ENCODE data around the gene ACSF3. TPM values are rescaled to one million over a fixed set of nuclear protein-coding genes. Genes with fewer than 3 reads are reported as not detected.

The ACSF3 gene
- total and polyA plus RNA-seq, 4 donors, result 15.3 to 27.3 (median 18.8) TPM

DNA sequence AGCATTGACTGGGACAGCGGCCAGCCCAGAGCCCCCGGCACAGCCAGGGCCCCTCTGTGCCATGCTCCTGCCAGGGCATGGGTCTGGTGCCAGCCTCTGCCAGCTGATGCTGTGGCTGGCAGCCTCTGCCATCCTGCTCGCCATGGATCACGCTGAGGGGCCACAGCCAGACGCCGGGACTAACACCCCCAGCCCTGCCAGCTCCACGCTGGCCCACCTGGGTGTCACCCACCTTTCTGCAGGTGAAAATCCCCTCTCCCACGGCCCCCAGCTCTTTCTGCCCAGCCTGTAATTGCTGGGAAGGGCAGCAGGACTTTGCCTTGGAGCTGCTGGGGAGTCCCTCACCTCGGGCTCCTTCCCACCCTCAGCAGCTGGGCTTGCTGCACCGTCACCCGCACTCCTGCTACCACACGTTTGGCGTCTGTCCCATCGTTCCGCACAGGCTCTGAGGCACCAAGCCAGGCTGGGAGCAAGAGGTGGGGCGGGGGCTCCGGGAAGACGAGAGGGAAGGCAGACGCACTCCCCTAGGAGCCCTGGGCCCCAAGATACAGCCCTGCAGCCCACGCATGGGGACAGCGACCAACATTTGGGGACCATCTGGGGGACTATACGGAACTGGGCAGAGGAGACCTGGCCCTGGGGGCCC lies 42.0 kb upstream of the ACSF3 start:
- no peak for DNase-seq (ENCODE audit: low spot score)
- Histone ChIP-seq H3K27me3 (ENCODE audit: control insufficient read depth in 4 of 4, insufficient read depth in 4 of 4, low read length in 3 of 4) (peaks cover 0 to under 1% (median 0%) of the 10 kb centered on the region in 4 donors), H3K36me3 (ENCODE audit: control insufficient read depth in 4 of 4, insufficient read depth in 3 of 4, low read depth in 1 of 4, low read length in 3 of 4) (no peaks in the 10 kb centered on the region), H3K9me3 (ENCODE audit: control insufficient read depth in 4 of 4, low read length in 3 of 4) (no peaks in the 10 kb centered on the region), H3K4me1 (ENCODE audit: control insufficient read depth in 4 of 4, insufficient read depth in 4 of 4, low read length in 3 of 4) (no peaks in the 10 kb centered on the region), H3K27ac (ENCODE audit: low read depth in 1 of 2, low read length in 2 of 2) (no peak overlapping the region), H3K4me3 (ENCODE audit: low read depth in 1 of 3, low read length in 3 of 3) (no peak overlapping the region), H3K9ac (ENCODE audit: low read depth in 1 of 2, low read length in 2 of 2) (no peak overlapping the region)
- 68% methylated on average over 22 of the region's 22 CpGs for WGBS
- TF ChIP-seq, protein P1, sequence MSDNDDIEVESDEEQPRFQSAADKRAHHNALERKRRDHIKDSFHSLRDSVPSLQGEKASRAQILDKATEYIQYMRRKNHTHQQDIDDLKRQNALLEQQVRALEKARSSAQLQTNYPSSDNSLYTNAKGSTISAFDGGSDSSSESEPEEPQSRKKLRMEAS (IDR thresholded peaks at IDR 0.05), result no peak
- TF ChIP-seq NR2F2 (IDR thresholded peaks at IDR 0.05) (no peak), RXRA (IDR thresholded peaks at IDR 0.05) (no peak), EGR1 (IDR thresholded peaks at IDR 0.05; ENCODE audit: low read depth in 2 of 2) (no peak), RAD21 (IDR thresholded peaks at IDR 0.05) (no peak), TAF1 (conservative IDR thresholded peaks at IDR 0.05) (no peak), SP1 (IDR thresholded peaks at IDR 0.05) (no peak), FOXA2 (IDR thresholded peaks at IDR 0.05) (no peak), HNF4G (IDR thresholded peaks at IDR 0.05) (no peak), HNF4A (conservative IDR thresholded peaks at IDR 0.05) (no peak)
- TF ChIP-seq, protein P2, sequence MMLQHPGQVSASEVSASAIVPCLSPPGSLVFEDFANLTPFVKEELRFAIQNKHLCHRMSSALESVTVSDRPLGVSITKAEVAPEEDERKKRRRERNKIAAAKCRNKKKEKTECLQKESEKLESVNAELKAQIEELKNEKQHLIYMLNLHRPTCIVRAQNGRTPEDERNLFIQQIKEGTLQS (IDR thresholded peaks at IDR 0.05), result no peak
- TF ChIP-seq, protein P3, sequence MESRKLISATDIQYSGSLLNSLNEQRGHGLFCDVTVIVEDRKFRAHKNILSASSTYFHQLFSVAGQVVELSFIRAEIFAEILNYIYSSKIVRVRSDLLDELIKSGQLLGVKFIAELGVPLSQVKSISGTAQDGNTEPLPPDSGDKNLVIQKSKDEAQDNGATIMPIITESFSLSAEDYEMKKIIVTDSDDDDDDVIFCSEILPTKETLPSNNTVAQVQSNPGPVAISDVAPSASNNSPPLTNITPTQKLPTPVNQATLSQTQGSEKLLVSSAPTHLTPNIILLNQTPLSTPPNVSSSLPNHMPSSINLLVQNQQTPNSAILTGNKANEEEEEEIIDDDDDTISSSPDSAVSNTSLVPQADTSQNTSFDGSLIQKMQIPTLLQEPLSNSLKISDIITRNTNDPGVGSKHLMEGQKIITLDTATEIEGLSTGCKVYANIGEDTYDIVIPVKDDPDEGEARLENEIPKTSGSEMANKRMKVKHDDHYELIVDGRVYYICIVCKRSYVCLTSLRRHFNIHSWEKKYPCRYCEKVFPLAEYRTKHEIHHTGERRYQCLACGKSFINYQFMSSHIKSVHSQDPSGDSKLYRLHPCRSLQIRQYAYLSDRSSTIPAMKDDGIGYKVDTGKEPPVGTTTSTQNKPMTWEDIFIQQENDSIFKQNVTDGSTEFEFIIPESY (IDR thresholded peaks at IDR 0.05), result no peak
- TF ChIP-seq, protein P4, sequence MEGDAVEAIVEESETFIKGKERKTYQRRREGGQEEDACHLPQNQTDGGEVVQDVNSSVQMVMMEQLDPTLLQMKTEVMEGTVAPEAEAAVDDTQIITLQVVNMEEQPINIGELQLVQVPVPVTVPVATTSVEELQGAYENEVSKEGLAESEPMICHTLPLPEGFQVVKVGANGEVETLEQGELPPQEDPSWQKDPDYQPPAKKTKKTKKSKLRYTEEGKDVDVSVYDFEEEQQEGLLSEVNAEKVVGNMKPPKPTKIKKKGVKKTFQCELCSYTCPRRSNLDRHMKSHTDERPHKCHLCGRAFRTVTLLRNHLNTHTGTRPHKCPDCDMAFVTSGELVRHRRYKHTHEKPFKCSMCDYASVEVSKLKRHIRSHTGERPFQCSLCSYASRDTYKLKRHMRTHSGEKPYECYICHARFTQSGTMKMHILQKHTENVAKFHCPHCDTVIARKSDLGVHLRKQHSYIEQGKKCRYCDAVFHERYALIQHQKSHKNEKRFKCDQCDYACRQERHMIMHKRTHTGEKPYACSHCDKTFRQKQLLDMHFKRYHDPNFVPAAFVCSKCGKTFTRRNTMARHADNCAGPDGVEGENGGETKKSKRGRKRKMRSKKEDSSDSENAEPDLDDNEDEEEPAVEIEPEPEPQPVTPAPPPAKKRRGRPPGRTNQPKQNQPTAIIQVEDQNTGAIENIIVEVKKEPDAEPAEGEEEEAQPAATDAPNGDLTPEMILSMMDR (IDR thresholded peaks at IDR 0.05; ENCODE audit: low read depth, low read length, missing input control), result no peak

DNA sequence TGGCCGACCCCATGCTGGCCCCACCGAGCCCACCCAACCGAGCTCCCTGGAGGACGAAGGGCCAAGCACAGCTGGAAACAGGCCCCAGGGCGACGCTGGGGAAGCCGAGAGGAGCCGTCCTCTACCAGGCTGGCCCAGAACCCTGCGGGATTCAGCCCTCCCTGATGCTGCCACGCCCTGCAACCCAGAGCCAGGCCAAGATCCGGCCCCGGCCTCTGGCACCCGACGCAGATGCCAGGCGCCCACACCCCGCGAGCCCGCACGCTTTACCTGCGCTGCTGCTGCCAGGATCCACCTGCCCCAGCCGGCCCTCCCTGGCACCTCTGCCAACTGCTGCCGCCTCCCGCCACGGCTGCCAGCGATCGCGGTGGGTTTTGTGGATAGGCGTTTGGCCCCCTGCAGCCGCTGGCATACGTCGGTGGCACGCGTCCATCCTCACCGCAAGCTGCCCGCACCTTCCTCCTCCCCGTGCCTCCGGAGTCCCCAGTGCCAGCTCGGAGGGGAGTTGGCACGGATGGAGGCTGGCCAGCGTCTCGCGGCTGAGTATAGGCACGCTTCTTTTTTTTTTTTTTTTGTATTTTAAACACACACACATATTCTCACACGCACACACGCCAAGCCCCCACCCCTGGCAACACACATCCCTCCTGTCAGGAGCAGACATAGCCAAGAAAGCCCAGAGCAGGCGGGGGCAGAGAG lies 41.3 kb upstream of the ACSF3 start:
- 82% methylated on average over 46 of the region's 46 CpGs for WGBS
- Histone ChIP-seq H3K27ac (ENCODE audit: low read depth in 1 of 2, low read length in 2 of 2) (no peak overlapping the region), H3K9ac (ENCODE audit: low read depth in 1 of 2, low read length in 2 of 2) (no peak overlapping the region), H3K36me3 (ENCODE audit: control insufficient read depth in 4 of 4, insufficient read depth in 3 of 4, low read depth in 1 of 4, low read length in 3 of 4) (no peaks in the 10 kb centered on the region), H3K9me3 (ENCODE audit: control insufficient read depth in 4 of 4, low read length in 3 of 4) (no peaks in the 10 kb centered on the region), H3K4me1 (ENCODE audit: control insufficient read depth in 4 of 4, insufficient read depth in 4 of 4, low read length in 3 of 4) (no peaks in the 10 kb centered on the region), H3K27me3 (ENCODE audit: control insufficient read depth in 4 of 4, insufficient read depth in 4 of 4, low read length in 3 of 4) (no peaks in the 10 kb centered on the region), H3K4me3 (ENCODE audit: low read depth in 1 of 3, low read length in 3 of 3) (no peak overlapping the region)
- TF ChIP-seq GABPA (IDR thresholded peaks at IDR 0.05 in 1 of 2, conservative IDR thresholded peaks at IDR 0.05 in 1 of 2), result no peak
- no peak for TF ChIP-seq HNF4G (IDR thresholded peaks at IDR 0.05)
- TF ChIP-seq, protein P4 (IDR thresholded peaks at IDR 0.05; ENCODE audit: low read depth, low read length, missing input control), result no peak
- TF ChIP-seq, protein P1 (IDR thresholded peaks at IDR 0.05), result no peak
- TF ChIP-seq YY1 (IDR thresholded peaks at IDR 0.05), result no peak
- TF ChIP-seq EGR1 (IDR thresholded peaks at IDR 0.05; ENCODE audit: low read depth in 2 of 2), result no peak
- no peak for TF ChIP-seq TAF1 (conservative IDR thresholded peaks at IDR 0.05)
- no peak for TF ChIP-seq NR2F2 (IDR thresholded peaks at IDR 0.05)
- TF ChIP-seq FOXA2 (IDR thresholded peaks at IDR 0.05), result no peak
- no peak for TF ChIP-seq FOXA1 (IDR thresholded peaks at IDR 0.05)
- no peak for TF ChIP-seq RXRA (IDR thresholded peaks at IDR 0.05)
- no peak for DNase-seq (ENCODE audit: low spot score)
